ENCODE measurements around the gene HSPA1L.

DNA sequence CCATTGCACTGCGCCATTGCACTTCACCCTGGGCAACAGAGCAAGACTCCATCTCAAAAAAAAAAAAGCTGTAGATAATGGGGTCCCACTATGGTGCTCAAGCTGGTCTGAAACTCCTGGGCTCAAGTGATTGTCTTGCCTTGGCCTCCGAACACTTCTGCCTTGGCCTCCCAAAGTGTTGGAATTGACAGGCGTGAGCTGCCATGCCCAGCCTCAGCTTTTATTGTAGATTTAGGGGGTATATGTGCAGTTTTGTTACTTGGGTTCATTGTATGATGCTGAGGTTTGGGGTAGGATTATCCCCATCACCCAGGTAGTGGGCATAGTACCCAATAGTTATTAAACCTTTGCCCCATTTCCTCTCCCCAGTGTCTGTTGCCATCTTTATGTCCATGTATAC, 23.9 kb upstream of the HSPA1L start:
- TF ChIP-seq, protein P1, sequence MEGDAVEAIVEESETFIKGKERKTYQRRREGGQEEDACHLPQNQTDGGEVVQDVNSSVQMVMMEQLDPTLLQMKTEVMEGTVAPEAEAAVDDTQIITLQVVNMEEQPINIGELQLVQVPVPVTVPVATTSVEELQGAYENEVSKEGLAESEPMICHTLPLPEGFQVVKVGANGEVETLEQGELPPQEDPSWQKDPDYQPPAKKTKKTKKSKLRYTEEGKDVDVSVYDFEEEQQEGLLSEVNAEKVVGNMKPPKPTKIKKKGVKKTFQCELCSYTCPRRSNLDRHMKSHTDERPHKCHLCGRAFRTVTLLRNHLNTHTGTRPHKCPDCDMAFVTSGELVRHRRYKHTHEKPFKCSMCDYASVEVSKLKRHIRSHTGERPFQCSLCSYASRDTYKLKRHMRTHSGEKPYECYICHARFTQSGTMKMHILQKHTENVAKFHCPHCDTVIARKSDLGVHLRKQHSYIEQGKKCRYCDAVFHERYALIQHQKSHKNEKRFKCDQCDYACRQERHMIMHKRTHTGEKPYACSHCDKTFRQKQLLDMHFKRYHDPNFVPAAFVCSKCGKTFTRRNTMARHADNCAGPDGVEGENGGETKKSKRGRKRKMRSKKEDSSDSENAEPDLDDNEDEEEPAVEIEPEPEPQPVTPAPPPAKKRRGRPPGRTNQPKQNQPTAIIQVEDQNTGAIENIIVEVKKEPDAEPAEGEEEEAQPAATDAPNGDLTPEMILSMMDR (conservative IDR thresholded peaks at IDR 0.05; ENCODE audit: low read depth in 2 of 2), result no peak
- TF ChIP-seq CREB1 (CRISPR knock-in tag; IDR thresholded peaks at IDR 0.05; ENCODE audit: low read depth), result no peak

Data from GM23338 (cell line).